Gastroesophageal sphincter (tissue), 3 donors: ENCODE data around the gene CRYBG1.

Experiments used
- EP300 ChIP-seq: sonication (generic); formaldehyde crosslinking; IDR thresholded peaks from one replicate; pipeline ENCODE4 v1.6.1; 2017; ENCODE audit warnings: antibody characterized with exemption, mild to moderate bottlenecking
- POLR2A ChIP-seq, 2 donors: fragments of 450-650 bp; IDR thresholded peaks; one replicate each; pipeline ENCODE4 v1.6.1; 2017; ENCODE audit warnings: antibody characterized with exemption in 2 of 2, mild to moderate bottlenecking in 2 of 2, moderate library complexity in 1 of 2
- POLR2AphosphoS5 ChIP-seq: sonication (generic); formaldehyde crosslinking; IDR thresholded peaks from one replicate; pipeline ENCODE4 v1.6.1; 2017; ENCODE audit warnings: antibody characterized with exemption
- TF ChIP-seq, protein P1 (sequence below), 4 experiments: fragments of 200-600 bp in 2 of 4; fragments of 450-650 bp in 2 of 4; sonication (generic) in 1 of 4; IDR thresholded peaks; one replicate each; pipeline ENCODE4 v1.5.1; 2017 to 2019; ENCODE audit warnings: antibody characterized with exemption in 4 of 4, mild to moderate bottlenecking in 2 of 4, moderate library complexity in 2 of 4

DNA sequence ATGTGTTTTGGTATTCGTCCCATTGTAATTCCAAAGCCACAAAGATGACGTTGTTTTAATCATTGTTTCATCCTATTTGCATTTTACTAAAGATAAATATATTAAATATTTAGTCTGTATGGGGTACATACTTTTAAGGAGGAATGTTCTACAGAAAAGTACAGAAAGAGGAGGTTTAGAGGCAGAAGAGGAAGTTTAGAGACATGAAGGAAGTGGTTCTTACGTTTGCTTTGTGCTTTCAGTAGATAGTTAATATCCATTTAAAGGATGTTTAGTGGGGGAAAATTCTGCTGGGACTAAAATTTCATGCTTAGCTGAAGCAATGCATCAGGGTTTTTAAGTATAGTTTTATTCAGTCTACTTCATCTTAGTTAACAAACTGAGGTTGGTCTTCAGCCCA lies 116.6 kb downstream of the CRYBG1 start:
- TF ChIP-seq, protein P1, sequence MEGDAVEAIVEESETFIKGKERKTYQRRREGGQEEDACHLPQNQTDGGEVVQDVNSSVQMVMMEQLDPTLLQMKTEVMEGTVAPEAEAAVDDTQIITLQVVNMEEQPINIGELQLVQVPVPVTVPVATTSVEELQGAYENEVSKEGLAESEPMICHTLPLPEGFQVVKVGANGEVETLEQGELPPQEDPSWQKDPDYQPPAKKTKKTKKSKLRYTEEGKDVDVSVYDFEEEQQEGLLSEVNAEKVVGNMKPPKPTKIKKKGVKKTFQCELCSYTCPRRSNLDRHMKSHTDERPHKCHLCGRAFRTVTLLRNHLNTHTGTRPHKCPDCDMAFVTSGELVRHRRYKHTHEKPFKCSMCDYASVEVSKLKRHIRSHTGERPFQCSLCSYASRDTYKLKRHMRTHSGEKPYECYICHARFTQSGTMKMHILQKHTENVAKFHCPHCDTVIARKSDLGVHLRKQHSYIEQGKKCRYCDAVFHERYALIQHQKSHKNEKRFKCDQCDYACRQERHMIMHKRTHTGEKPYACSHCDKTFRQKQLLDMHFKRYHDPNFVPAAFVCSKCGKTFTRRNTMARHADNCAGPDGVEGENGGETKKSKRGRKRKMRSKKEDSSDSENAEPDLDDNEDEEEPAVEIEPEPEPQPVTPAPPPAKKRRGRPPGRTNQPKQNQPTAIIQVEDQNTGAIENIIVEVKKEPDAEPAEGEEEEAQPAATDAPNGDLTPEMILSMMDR (IDR thresholded peaks at IDR 0.05), result no peak
- no peak for TF ChIP-seq POLR2AphosphoS5
- TF ChIP-seq POLR2A (IDR thresholded peaks at IDR 0.05), result no peak
- no peak for TF ChIP-seq EP300
